AG09319 (cell line): ENCODE data around the gene ARRB1.

ENCODE experiments used
- DNase-seq: peaks from one replicate; pipeline ENCODE4 v3.0.0-alpha.2; 2010; ENCODE audit warnings: low read depth; ENCODE audit errors: extremely low read depth
- CTCF ChIP-seq: IDR thresholded peaks from 2 replicates; pipeline ENCODE4 v1.5.1; 2011; ENCODE audit warnings: low read depth, mild to moderate bottlenecking, inconsistent platforms, low read length, moderate library complexity

ARRB1 gene

GRCh38 chr11:75263944-75264349 is 87.5 kb downstream of the ARRB1 start:
- no peak for DNase-seq
- no peak for TF ChIP-seq CTCF

GRCh38 chr11:75262961-75263852 is 88.3 kb downstream of the ARRB1 start:
- DNase-seq = no peak
- no peak for TF ChIP-seq CTCF

- DNase-seq = no peak
- TF ChIP-seq CTCF = no peak
Observed at GRCh38 chr11:75262436-75262835, 89.0 kb downstream of the ARRB1 start.

- no peak for TF ChIP-seq CTCF
- DNase-seq = no peak
Observed at GRCh38 chr11:75261902-75262361, 89.5 kb downstream of the ARRB1 start.

GRCh38 chr11:75260396-75261170 is 90.9 kb downstream of the ARRB1 start:
- no peak for DNase-seq
- TF ChIP-seq CTCF = no peak

- no peak for TF ChIP-seq CTCF
Observed at GRCh38 chr11:75254326-75254725, 97.1 kb downstream of the ARRB1 start.

GRCh38 chr11:75249704-75250103 is 101.8 kb downstream of the ARRB1 start:
- no peak for DNase-seq
- TF ChIP-seq CTCF = no peak

More at GRCh38 chr11:75254326-75254725, 97.1 kb downstream of the ARRB1 start:
- no peak for DNase-seq
